ENCODE results near the gene JHY.

- no peak for TF ChIP-seq POLR2AphosphoS5 (IDR thresholded peaks at IDR 0.05; ENCODE audit: low read depth, low read length)
- no peak for TF ChIP-seq TAF1 (IDR thresholded peaks at IDR 0.05; ENCODE audit: low read depth, low read length)
- TF ChIP-seq SPI1 (IDR thresholded peaks at IDR 0.05; ENCODE audit: low read depth, low read length), result no peak
Measured at GRCh38 chr11:122978299-122978620, 95.7 kb downstream of the JHY start.

Data from GM12891 (cell line).